Stimulated activated naive CD8-positive, alpha-beta T cell treated with anti-CD3 and anti-CD28 coated beads, Interleukin-15, Interleukin-2, amounts not matched to agents 100 ng/mL and 50 ng/mL, for 24 hours (primary cell): Measurements from ENCODE around the gene CTTNBP2NL.
"Not testable (repeated sequence)": the region's sequence is repeated elsewhere in the genome, so short reads cannot be mapped to it uniquely, and the experiment has no call there.

ENCODE experiments used
- H3K27ac Mint-ChIP-seq: one replicate; pipeline ENCODE4 v1.8.0; 2021; ENCODE audit warnings: mild to moderate bottlenecking, mixed read lengths
- H3K27me3 Mint-ChIP-seq: one replicate; pipeline ENCODE4 v1.8.0; 2021; ENCODE audit warnings: mixed read lengths
- H3K36me3 Mint-ChIP-seq: one replicate; pipeline ENCODE4 v1.8.0; 2021; ENCODE audit warnings: low read depth, mixed read lengths
- H3K4me1 Mint-ChIP-seq: one replicate; pipeline ENCODE4 v1.8.0; 2021; ENCODE audit warnings: low read depth, mixed read lengths
- H3K4me3 Mint-ChIP-seq: one replicate; pipeline ENCODE4 v1.8.0; 2021; ENCODE audit warnings: mild to moderate bottlenecking, mixed read lengths
- H3K9me3 Mint-ChIP-seq: one replicate; pipeline ENCODE4 v1.8.0; 2021; ENCODE audit warnings: mixed read lengths

CTTNBP2NL gene

GRCh38 chr1:112457955-112458354 is 61.9 kb downstream of the CTTNBP2NL start:
- Mint-ChIP-seq H3K36me3 (no peaks in the 10 kb centered on the region), H3K27me3 (no peaks in the 10 kb centered on the region), H3K27ac (no peak overlapping the region), H3K9me3 (no peaks in the 10 kb centered on the region), H3K4me1 (no peaks in the 10 kb centered on the region), H3K4me3 (no peak overlapping the region)

- H3K4me1 Mint-ChIP-seq, result no peaks in the 10 kb centered on the region
- H3K27ac Mint-ChIP-seq, result no peak overlapping the region
- H3K4me3 Mint-ChIP-seq, result no peak overlapping the region
- no peaks in the 10 kb centered on the region for H3K36me3 Mint-ChIP-seq
- no peaks in the 10 kb centered on the region for H3K9me3 Mint-ChIP-seq
- H3K27me3 Mint-ChIP-seq, result peaks cover 3% of the 10 kb centered on the region
These were observed 62.7 kb downstream of the CTTNBP2NL start for GRCh38 chr1:112458756-112459155.

GRCh38 chr1:112460615-112461014 is 64.6 kb downstream of the CTTNBP2NL start:
- no peaks in the 10 kb centered on the region for H3K36me3 Mint-ChIP-seq
- H3K4me3 Mint-ChIP-seq, result no peak overlapping the region
- peaks cover 5% of the 10 kb centered on the region for H3K27me3 Mint-ChIP-seq
- H3K4me1 Mint-ChIP-seq, result peaks cover 2% of the 10 kb centered on the region
- H3K27ac Mint-ChIP-seq, result no peak overlapping the region
- H3K9me3 Mint-ChIP-seq, result no peaks in the 10 kb centered on the region

GRCh38 chr1:112461200-112461871 is 65.3 kb downstream of the CTTNBP2NL start:
- Mint-ChIP-seq H3K27me3 (peaks cover 5% of the 10 kb centered on the region), H3K36me3 (no peaks in the 10 kb centered on the region), H3K4me3 (no peak overlapping the region), H3K9me3 (no peaks in the 10 kb centered on the region), H3K27ac (no peak overlapping the region), H3K4me1 (peaks cover 10% of the 10 kb centered on the region)

GRCh38 chr1:112462953-112463279 is 66.9 kb downstream of the CTTNBP2NL start:
- H3K9me3 Mint-ChIP-seq, result no peaks in the 10 kb centered on the region
- H3K27me3 Mint-ChIP-seq, result peaks cover 5% of the 10 kb centered on the region
- no peak overlapping the region for H3K4me3 Mint-ChIP-seq
- H3K36me3 Mint-ChIP-seq, result no peaks in the 10 kb centered on the region
- H3K4me1 Mint-ChIP-seq, result peaks cover 15% of the 10 kb centered on the region
- H3K27ac Mint-ChIP-seq, result no peak overlapping the region

GRCh38 chr1:112464501-112464900 is 68.5 kb downstream of the CTTNBP2NL start:
- no peak overlapping the region for H3K4me3 Mint-ChIP-seq
- H3K36me3 Mint-ChIP-seq, result no peaks in the 10 kb centered on the region
- peaks cover 15% of the 10 kb centered on the region for H3K4me1 Mint-ChIP-seq
- H3K27ac Mint-ChIP-seq, result no peak overlapping the region
- H3K27me3 Mint-ChIP-seq, result peaks cover 10% of the 10 kb centered on the region
- H3K9me3 Mint-ChIP-seq, result no peaks in the 10 kb centered on the region

- Mint-ChIP-seq H3K27me3 (peaks cover 10% of the 10 kb centered on the region), H3K4me3 (no peak overlapping the region), H3K27ac (no peak overlapping the region), H3K9me3 (no peaks in the 10 kb centered on the region), H3K36me3 (no peaks in the 10 kb centered on the region), H3K4me1 (peaks cover 15% of the 10 kb centered on the region)
These were observed 69.1 kb downstream of the CTTNBP2NL start for GRCh38 chr1:112465122-112465521.

- Mint-ChIP-seq H3K27ac (peak overlapping the region; percentile 49), H3K27me3 (peaks cover 10% of the 10 kb centered on the region), H3K4me3 (peak overlapping the region; percentile 75), H3K9me3 (no peaks in the 10 kb centered on the region), H3K36me3 (no peaks in the 10 kb centered on the region), H3K4me1 (peaks cover 15% of the 10 kb centered on the region)
These were observed 70.2 kb downstream of the CTTNBP2NL start for GRCh38 chr1:112466078-112466660.

- Mint-ChIP-seq H3K4me1 (peaks cover 15% of the 10 kb centered on the region), H3K27me3 (peaks cover 31% of the 10 kb centered on the region)
- not testable (repeated sequence) for H3K27ac Mint-ChIP-seq, H3K4me3 Mint-ChIP-seq, H3K9me3 Mint-ChIP-seq, H3K36me3 Mint-ChIP-seq
These were observed 74.3 kb downstream of the CTTNBP2NL start for GRCh38 chr1:112470324-112470723.

GRCh38 chr1:112470966-112471365 is 75.0 kb downstream of the CTTNBP2NL start:
- Mint-ChIP-seq H3K4me1 (peaks cover 9% of the 10 kb centered on the region), H3K27me3 (peaks cover 37% of the 10 kb centered on the region), H3K27ac (no peak overlapping the region), H3K9me3 (peaks cover 7% of the 10 kb centered on the region), H3K36me3 (no peaks in the 10 kb centered on the region), H3K4me3 (no peak overlapping the region)

- Mint-ChIP-seq H3K4me3 (no peak overlapping the region), H3K27ac (no peak overlapping the region), H3K36me3 (no peaks in the 10 kb centered on the region), H3K27me3 (peaks cover 39% of the 10 kb centered on the region), H3K9me3 (peaks cover 12% of the 10 kb centered on the region), H3K4me1 (no peaks in the 10 kb centered on the region)
These were observed 76.1 kb downstream of the CTTNBP2NL start for GRCh38 chr1:112472142-112472541.

GRCh38 chr1:112477550-112477949 is 81.5 kb downstream of the CTTNBP2NL start:
- Mint-ChIP-seq H3K4me3 (no peak overlapping the region), H3K27ac (no peak overlapping the region), H3K36me3 (peaks cover 7% of the 10 kb centered on the region), H3K9me3 (peaks cover 24% of the 10 kb centered on the region), H3K4me1 (no peaks in the 10 kb centered on the region), H3K27me3 (peaks cover 38% of the 10 kb centered on the region)

GRCh38 chr1:112478314-112478713 is 82.3 kb downstream of the CTTNBP2NL start:
- H3K4me3 Mint-ChIP-seq, result no peak overlapping the region
- H3K27ac Mint-ChIP-seq, result no peak overlapping the region
- H3K36me3 Mint-ChIP-seq, result peaks cover 7% of the 10 kb centered on the region
- peaks cover 36% of the 10 kb centered on the region for H3K27me3 Mint-ChIP-seq
- H3K4me1 Mint-ChIP-seq, result no peaks in the 10 kb centered on the region
- peaks cover 24% of the 10 kb centered on the region for H3K9me3 Mint-ChIP-seq

GRCh38 chr1:112486063-112486462 is 90.0 kb downstream of the CTTNBP2NL start:
- not testable (repeated sequence) for H3K4me3 Mint-ChIP-seq, H3K27ac Mint-ChIP-seq, H3K36me3 Mint-ChIP-seq, H3K9me3 Mint-ChIP-seq, H3K4me1 Mint-ChIP-seq
- peaks cover 24% of the 10 kb centered on the region for H3K27me3 Mint-ChIP-seq

- H3K9me3 Mint-ChIP-seq, H3K27ac Mint-ChIP-seq, H3K36me3 Mint-ChIP-seq, H3K4me1 Mint-ChIP-seq, H3K4me3 Mint-ChIP-seq: not testable (repeated sequence)
- H3K27me3 Mint-ChIP-seq, result peaks cover 24% of the 10 kb centered on the region
These were observed 91.7 kb downstream of the CTTNBP2NL start for GRCh38 chr1:112487686-112488085.

- Mint-ChIP-seq H3K4me3 (no peak overlapping the region), H3K36me3 (no peaks in the 10 kb centered on the region), H3K27ac (no peak overlapping the region), H3K4me1 (no peaks in the 10 kb centered on the region), H3K9me3 (no peaks in the 10 kb centered on the region), H3K27me3 (peaks cover 26% of the 10 kb centered on the region)
These were observed 92.1 kb downstream of the CTTNBP2NL start for GRCh38 chr1:112488141-112488540.
